GM21515 (cell line): ENCODE measurements around the gene KRT80.

ENCODE experiments used
- ATAC-seq: cut with Tn5 transposase; IDR thresholded peaks from one replicate; pipeline ENCODE4 v1.9.1; 2021; ENCODE audit not compliant: unreplicated experiment

The KRT80 gene

GRCh38 chr12:52156757-52157565 is 34.9 kb downstream of the KRT80 start:
- ATAC-seq, result no peak

GRCh38 chr12:52156311-52156710 is 35.5 kb downstream of the KRT80 start:
- ATAC-seq, result no peak

GRCh38 chr12:52155048-52155868 is 36.6 kb downstream of the KRT80 start:
- no peak for ATAC-seq

GRCh38 chr12:52152905-52153317 is 38.9 kb downstream of the KRT80 start:
- ATAC-seq, result no peak

- no peak for ATAC-seq
Observed at GRCh38 chr12:52151837-52152783, 39.7 kb downstream of the KRT80 start.

GRCh38 chr12:52151153-52151836 is 40.5 kb downstream of the KRT80 start:
- ATAC-seq, result no peak

- no peak for ATAC-seq
Observed at GRCh38 chr12:52149651-52150241, 42.1 kb downstream of the KRT80 start.

- ATAC-seq, result no peak
Observed at GRCh38 chr12:52149182-52149641, 42.6 kb downstream of the KRT80 start.

- ATAC-seq, result no peak
Observed at GRCh38 chr12:52148464-52149181, 43.2 kb downstream of the KRT80 start.

- ATAC-seq, result no peak
Observed at GRCh38 chr12:52147964-52148463, 43.8 kb downstream of the KRT80 start.

- ATAC-seq, result no peak
Observed at GRCh38 chr12:52147367-52147963, 44.3 kb downstream of the KRT80 start.

- ATAC-seq, result no peak
Observed at GRCh38 chr12:52146822-52147366, 44.9 kb downstream of the KRT80 start.

GRCh38 chr12:52146089-52146821 is 45.6 kb downstream of the KRT80 start:
- no peak for ATAC-seq

GRCh38 chr12:52145228-52146088 is 46.4 kb downstream of the KRT80 start:
- no peak for ATAC-seq

- no peak for ATAC-seq
Observed at GRCh38 chr12:52144512-52145227, 47.1 kb downstream of the KRT80 start.

GRCh38 chr12:52142431-52142830 is 49.4 kb downstream of the KRT80 start:
- ATAC-seq, result no peak
